K562 (cell line): ENCODE results near the gene ST6GALNAC1. TPM values are rescaled to one million over a fixed set of nuclear protein-coding genes. Genes with fewer than 3 reads are reported as not detected.

ENCODE experiments used
- ATF7 ChIP-seq: fragments of 450-650 bp; IDR thresholded peaks from 2 replicates; pipeline ENCODE4 v1.7.1; 2014; ENCODE audit warnings: mild to moderate bottlenecking, moderate library complexity
- FOS ChIP-seq: IDR thresholded peaks from 3 replicates; pipeline ENCODE4 v1.6.1; 2011; ENCODE audit not compliant: insufficient read length; ENCODE audit errors: extremely low read depth
- FOXA1 ChIP-seq: fragments of 450-650 bp; IDR thresholded peaks from 2 replicates; pipeline ENCODE4 v1.6.1; 2016; ENCODE audit warnings: mild to moderate bottlenecking, borderline replicate concordance
- NR2F6 ChIP-seq: fragments of 450-650 bp; formaldehyde crosslinking; IDR thresholded peaks from 2 replicates; pipeline ENCODE4 v1.4.0; 2020; ENCODE audit warnings: mild to moderate bottlenecking
- TCFL5 ChIP-seq: fragments of 250-450 bp; sonication (Bioruptor Pico); conservative IDR thresholded peaks from 2 replicates; pipeline ENCODE4 v1.6.1; 2021; ENCODE audit warnings: mild to moderate bottlenecking, moderate library complexity, matching md5 sums
- YY1 ChIP-seq, 3 experiments: IDR thresholded peaks; 2 replicates each; pipeline ENCODE4 v1.6.1; 2011; ENCODE audit warnings: low read length in 2 of 3, mild to moderate bottlenecking in 2 of 3, moderate library complexity in 2 of 3, borderline replicate concordance in 1 of 3, control low read depth in 1 of 3, low read depth in 1 of 3; ENCODE audit not compliant: insufficient read depth in 3 of 3, insufficient replicate concordance in 2 of 3, control insufficient read depth in 1 of 3, insufficient read length in 1 of 3; ENCODE audit errors: extremely low read depth in 1 of 3
- ZBTB1 ChIP-seq: sonication (generic); formaldehyde crosslinking; IDR thresholded peaks from 2 replicates; pipeline ENCODE4 v1.8.1; 2023; ENCODE audit warnings: missing genetic modification reagents, low read depth, mild to moderate bottlenecking, borderline replicate concordance
- polyA plus RNA-seq, 8 experiments: library from polyadenylated mRNA; depleted of rRNA in 4 of 8; stranded (reverse) in 5 of 8; unstranded in 3 of 8; fragments of >200 nt; fragmentation: Nextera tagmentation in 2 of 8; fragmentation: Illumina TruSeq in 1 of 8; extraction: Ambion mirVana in 2 of 8; extraction: Trizol in 1 of 8; gene quantifications; 2 replicates each; pipeline versions ENCODE4 v1.2.1 to v1.2.3, GENCODE V29; 2011 to 2014; ENCODE audit warnings: inconsistent platforms in 1 of 8, missing spikeins in 1 of 8
- total RNA-seq, 7 experiments: library from RNA; depleted of rRNA in 6 of 7; stranded (reverse); fragments of >200 nt in 6 of 7; fragmentation: Illumina TruSeq in 2 of 7; extraction: Trizol in 2 of 7; gene quantifications; 2 replicates each; pipeline versions ENCODE4 v1.2.1 to v1.2.3, GENCODE V29; 2011 to 2021; ENCODE audit warnings: low replicate concordance in 1 of 7
- TF ChIP-seq, protein P1 (sequence below), 3 experiments: fragments of 200-800 bp in 1 of 3; fragments of 250-450 bp in 1 of 3; fragments of 450-650 bp in 1 of 3; sonication (Bioruptor Pico) in 1 of 3; sonication (Bioruptor generic) in 1 of 3; formaldehyde crosslinking in 1 of 3; IDR thresholded peaks; 2 replicates each; pipeline versions ENCODE4 v1.6.1 to v1.8.0; 2016 to 2022; ENCODE audit warnings: mild to moderate bottlenecking in 2 of 3, missing genetic modification characterization in 2 of 3, missing compliant biosample characterization in 1 of 3, moderate library complexity in 1 of 3
- TF ChIP-seq, protein P2 (sequence below): fragments of 450-650 bp; IDR thresholded peaks from 2 replicates; pipeline ENCODE4 v1.6.1; 2016; ENCODE audit warnings: low read depth, mild to moderate bottlenecking, moderate library complexity
- TF ChIP-seq, protein P3 (sequence below): fragments of 250-450 bp; sonication (Bioruptor Pico); IDR thresholded peaks from 2 replicates; pipeline ENCODE4 v1.4.0; 2020; ENCODE audit warnings: mild to moderate bottlenecking, moderate library complexity
- TF ChIP-seq, protein P4 (sequence below): fragments of 250-450 bp; sonication (Bioruptor Pico); IDR thresholded peaks from 2 replicates; pipeline ENCODE4 v1.4.0; 2020

Gene ST6GALNAC1
- total and polyA plus RNA-seq, 9 of the 15 experiments (the other 6 are each of a cell fraction or from before 2014, with no cell fraction given): 20.6 to 68.4 (median 50.5) TPM

DNA sequence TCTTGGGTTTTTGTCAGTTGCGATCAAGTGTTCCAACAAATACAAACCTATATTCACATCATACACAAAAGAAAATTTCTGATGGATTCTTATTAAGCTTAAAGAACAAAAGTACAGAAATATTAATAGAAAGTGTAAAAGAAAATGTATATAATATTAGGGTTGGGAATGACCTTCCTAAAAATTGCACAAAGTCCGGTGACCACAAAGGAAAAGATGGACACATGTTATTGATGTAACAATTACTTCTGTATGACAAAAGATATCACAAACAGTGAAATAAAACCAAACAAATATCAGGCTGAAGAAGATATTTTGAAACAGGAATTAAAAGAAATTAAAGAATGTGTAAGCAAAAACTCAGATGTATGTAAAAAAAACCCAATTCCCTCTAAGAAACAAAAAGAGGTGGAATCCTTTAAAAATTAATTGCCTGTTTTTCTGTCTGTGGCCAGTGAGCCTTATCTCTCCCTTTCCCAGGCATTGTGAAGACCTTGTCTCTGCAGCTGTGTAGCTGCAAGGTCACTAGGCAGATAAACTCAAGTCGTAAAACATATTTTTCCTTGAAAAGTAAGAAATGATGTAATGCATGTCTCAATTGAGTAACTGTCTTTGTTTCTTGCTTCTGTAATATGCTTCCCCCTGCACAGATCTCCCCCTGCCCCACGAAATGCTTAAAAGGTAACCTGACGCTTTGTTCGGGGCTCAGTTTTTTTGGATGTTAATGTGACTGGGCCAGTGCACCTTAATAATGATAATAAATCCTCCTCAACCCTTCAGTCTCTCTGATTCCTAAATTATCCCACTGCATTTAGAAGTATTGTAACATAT lies 2.8 kb downstream of the ST6GALNAC1 start (continued):
- TF ChIP-seq, protein P1, sequence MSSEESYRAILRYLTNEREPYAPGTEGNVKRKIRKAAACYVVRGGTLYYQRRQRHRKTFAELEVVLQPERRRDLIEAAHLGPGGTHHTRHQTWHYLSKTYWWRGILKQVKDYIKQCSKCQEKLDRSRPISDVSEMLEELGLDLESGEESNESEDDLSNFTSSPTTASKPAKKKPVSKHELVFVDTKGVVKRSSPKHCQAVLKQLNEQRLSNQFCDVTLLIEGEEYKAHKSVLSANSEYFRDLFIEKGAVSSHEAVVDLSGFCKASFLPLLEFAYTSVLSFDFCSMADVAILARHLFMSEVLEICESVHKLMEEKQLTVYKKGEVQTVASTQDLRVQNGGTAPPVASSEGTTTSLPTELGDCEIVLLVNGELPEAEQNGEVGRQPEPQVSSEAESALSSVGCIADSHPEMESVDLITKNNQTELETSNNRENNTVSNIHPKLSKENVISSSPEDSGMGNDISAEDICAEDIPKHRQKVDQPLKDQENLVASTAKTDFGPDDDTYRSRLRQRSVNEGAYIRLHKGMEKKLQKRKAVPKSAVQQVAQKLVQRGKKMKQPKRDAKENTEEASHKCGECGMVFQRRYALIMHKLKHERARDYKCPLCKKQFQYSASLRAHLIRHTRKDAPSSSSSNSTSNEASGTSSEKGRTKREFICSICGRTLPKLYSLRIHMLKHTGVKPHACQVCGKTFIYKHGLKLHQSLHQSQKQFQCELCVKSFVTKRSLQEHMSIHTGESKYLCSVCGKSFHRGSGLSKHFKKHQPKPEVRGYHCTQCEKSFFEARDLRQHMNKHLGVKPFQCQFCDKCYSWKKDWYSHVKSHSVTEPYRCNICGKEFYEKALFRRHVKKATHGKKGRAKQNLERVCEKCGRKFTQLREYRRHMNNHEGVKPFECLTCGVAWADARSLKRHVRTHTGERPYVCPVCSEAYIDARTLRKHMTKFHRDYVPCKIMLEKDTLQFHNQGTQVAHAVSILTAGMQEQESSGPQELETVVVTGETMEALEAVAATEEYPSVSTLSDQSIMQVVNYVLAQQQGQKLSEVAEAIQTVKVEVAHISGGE (CRISPR knock-in tag; IDR thresholded peaks at IDR 0.05): peak in 1 of 3 experiments; percentile 79; a peak in 2 of 6 replicates
- TF ChIP-seq FOS: no peak
- no peak for TF ChIP-seq YY1 (IDR thresholded peaks at IDR 0.05; ENCODE audit: borderline replicate concordance in 1 of 3, control insufficient read depth in 1 of 3, extremely low read depth in 1 of 3, insufficient read depth in 3 of 3, insufficient read length in 1 of 3, insufficient replicate concordance in 2 of 3, low read depth in 1 of 3, low read length in 2 of 3)
- TF ChIP-seq, protein P2, sequence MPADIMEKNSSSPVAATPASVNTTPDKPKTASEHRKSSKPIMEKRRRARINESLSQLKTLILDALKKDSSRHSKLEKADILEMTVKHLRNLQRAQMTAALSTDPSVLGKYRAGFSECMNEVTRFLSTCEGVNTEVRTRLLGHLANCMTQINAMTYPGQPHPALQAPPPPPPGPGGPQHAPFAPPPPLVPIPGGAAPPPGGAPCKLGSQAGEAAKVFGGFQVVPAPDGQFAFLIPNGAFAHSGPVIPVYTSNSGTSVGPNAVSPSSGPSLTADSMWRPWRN: no peak
- TF ChIP-seq TCFL5 (CRISPR knock-in tag): no peak
- TF ChIP-seq, protein P3, sequence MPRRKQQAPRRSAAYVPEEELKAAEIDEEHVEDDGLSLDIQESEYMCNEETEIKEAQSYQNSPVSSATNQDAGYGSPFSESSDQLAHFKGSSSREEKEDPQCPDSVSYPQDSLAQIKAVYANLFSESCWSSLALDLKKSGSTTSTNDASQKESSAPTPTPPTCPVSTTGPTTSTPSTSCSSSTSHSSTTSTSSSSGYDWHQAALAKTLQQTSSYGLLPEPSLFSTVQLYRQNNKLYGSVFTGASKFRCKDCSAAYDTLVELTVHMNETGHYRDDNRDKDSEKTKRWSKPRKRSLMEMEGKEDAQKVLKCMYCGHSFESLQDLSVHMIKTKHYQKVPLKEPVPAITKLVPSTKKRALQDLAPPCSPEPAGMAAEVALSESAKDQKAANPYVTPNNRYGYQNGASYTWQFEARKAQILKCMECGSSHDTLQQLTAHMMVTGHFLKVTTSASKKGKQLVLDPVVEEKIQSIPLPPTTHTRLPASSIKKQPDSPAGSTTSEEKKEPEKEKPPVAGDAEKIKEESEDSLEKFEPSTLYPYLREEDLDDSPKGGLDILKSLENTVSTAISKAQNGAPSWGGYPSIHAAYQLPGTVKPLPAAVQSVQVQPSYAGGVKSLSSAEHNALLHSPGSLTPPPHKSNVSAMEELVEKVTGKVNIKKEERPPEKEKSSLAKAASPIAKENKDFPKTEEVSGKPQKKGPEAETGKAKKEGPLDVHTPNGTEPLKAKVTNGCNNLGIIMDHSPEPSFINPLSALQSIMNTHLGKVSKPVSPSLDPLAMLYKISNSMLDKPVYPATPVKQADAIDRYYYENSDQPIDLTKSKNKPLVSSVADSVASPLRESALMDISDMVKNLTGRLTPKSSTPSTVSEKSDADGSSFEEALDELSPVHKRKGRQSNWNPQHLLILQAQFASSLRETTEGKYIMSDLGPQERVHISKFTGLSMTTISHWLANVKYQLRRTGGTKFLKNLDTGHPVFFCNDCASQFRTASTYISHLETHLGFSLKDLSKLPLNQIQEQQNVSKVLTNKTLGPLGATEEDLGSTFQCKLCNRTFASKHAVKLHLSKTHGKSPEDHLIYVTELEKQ: no peak
- no peak for TF ChIP-seq NR2F6
- no peak for TF ChIP-seq FOXA1
- no peak for TF ChIP-seq ZBTB1
- TF ChIP-seq, protein P4, sequence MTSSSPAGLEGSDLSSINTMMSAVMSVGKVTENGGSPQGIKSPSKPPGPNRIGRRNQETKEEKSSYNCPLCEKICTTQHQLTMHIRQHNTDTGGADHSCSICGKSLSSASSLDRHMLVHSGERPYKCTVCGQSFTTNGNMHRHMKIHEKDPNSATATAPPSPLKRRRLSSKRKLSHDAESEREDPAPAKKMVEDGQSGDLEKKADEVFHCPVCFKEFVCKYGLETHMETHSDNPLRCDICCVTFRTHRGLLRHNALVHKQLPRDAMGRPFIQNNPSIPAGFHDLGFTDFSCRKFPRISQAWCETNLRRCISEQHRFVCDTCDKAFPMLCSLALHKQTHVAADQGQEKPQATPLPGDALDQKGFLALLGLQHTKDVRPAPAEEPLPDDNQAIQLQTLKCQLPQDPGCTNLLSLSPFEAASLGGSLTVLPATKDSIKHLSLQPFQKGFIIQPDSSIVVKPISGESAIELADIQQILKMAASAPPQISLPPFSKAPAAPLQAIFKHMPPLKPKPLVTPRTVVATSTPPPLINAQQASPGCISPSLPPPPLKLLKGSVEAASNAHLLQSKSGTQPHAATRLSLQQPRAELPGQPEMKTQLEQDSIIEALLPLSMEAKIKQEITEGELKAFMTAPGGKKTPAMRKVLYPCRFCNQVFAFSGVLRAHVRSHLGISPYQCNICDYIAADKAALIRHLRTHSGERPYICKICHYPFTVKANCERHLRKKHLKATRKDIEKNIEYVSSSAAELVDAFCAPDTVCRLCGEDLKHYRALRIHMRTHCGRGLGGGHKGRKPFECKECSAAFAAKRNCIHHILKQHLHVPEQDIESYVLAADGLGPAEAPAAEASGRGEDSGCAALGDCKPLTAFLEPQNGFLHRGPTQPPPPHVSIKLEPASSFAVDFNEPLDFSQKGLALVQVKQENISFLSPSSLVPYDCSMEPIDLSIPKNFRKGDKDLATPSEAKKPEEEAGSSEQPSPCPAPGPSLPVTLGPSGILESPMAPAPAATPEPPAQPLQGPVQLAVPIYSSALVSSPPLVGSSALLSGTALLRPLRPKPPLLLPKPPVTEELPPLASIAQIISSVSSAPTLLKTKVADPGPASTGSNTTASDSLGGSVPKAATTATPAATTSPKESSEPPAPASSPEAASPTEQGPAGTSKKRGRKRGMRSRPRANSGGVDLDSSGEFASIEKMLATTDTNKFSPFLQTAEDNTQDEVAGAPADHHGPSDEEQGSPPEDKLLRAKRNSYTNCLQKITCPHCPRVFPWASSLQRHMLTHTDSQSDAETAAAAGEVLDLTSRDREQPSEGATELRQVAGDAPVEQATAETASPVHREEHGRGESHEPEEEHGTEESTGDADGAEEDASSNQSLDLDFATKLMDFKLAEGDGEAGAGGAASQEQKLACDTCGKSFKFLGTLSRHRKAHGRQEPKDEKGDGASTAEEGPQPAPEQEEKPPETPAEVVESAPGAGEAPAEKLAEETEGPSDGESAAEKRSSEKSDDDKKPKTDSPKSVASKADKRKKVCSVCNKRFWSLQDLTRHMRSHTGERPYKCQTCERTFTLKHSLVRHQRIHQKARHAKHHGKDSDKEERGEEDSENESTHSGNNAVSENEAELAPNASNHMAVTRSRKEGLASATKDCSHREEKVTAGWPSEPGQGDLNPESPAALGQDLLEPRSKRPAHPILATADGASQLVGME (CRISPR knock-in tag): no peak
- peak; percentile 98 for TF ChIP-seq ATF7
